NCI-H345 treated with DMSO at 0.1 percent for 48 hours (cell line): Measurements from ENCODE around the gene NFIX.

ENCODE experiments used
- DNase-seq: peaks from one replicate; lab custom pipeline; 2025; ENCODE audit not compliant: unreplicated experiment; lab: John Stamatoyannopoulos, UW

NFIX gene

DNA sequence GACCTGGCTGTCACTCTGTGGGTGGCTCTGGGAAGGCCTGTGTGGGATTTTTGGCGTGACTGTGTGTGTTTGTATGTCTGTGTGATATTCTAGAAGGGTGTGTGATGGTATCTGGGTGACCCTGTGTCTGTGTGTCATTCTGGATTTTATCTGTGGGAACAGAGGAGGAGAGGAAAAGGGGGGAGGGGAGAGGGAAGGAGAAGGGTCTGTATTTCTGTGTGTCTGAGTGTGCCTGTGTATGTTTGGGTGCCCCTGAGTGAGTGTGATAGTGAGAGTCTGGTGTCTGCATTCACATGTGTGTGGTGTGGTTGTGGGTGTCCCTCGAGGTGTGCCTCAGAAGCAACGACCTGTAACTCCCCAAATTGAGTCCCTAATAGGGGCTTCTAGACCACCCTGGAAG lies 8.1 kb upstream of the NFIX start:
- DNase-seq, result no peak

- DNase-seq, result no peak
Observed at GRCh38 chr19:12987781-12988180, 7.5 kb upstream of the NFIX start.

DNA sequence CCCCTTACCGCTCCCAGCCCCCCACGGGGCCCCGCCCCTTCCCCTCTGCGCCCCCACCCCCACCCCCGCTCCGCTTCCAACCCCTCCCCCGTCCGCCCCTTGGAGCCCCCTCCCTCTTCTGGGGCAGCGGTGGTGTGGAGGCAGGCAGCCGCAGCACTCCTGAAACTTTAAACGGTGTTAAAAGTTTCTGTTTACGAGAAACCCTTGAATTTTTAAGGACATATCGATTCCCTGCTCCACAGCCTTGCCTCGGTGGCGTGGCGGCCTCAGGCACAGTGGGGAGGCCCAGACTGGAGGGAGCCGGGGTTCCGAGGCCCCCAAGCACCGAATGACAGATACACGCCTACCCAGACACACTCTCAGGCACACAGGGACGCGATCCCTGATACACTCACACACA lies 4.8 kb upstream of the NFIX start:
- DNase-seq, result no peak

DNA sequence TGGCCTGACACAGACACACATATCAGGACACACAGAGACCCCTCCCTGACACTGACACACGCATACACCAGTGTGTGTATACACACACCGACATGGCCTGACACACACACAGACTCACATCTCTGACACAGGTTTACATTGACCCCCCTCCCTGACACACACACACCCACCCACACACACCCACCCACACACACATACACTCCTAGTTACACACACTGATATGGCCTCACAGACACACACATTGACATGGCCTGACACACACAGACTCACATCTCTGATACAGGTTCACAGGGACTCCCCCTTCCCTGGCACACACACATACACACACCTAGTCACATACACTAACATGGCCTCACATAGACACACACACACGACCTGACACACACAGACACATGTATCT lies 4.4 kb upstream of the NFIX start:
- no peak for DNase-seq

DNA sequence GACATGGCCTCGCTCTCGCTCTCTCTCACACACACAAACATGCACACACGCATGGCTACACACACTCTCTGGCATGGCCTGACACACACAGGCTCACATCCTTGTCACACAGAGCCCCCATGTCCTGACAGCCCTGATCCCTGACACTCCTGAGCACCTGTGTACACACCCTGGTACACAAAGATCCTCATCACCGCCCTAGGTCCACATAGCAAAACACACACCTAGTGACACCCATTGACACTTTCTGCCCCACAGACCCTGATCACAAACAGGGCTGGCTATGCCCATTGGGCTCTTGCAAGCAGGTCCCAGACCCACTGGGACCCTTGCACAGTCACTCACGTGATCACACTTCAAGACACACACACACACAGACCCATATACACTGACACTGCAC lies 4.0 kb upstream of the NFIX start:
- DNase-seq, result no peak

GRCh38 chr19:12992729-12993128 lies 2.5 kb upstream of the NFIX start:
- no peak for DNase-seq

- no peak for DNase-seq
Observed at GRCh38 chr19:12993562-12993961, 1.7 kb upstream of the NFIX start.

DNA sequence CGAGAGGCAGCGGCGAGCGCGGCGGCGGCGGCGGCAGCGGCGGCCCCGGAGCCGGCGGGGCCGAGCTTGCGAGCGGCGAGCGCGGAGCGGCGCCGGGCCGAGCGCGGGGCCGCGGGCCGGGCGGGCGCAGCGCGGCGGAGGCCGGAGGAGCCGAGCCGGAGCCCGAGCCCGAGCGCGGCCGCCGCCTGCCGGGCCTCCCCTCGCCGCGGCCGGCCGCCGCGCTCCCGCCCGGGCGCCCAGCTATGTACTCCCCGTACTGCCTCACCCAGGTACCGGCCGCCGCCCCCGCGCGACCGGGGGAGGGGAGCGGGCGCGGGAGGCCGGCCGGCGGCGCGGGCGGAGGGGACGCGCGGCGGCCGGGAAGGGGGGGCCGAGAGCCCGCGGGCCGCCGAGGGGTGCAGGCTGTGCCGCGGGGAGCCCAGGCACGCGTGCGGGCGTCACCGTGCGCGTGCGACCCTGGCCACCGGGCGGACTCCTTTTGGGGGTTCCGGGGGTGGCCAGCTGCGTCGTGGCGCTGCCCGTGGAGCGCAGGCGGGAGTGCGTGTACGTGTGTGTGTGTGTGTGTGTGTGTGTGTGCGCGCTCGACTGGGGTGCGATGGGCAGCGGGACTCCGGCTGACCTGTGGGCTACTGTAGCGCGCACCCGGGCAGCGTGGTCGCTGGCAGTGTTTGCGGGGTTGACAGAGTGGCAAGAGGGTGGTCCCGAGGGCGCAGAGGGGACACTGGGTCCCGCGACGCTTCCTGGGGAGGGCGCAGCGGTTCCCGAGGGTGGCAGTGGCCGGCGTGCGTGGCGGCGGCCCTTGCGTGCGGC lies 526 bp downstream of the NFIX start:
- no peak for DNase-seq

- DNase-seq, result no peak
Observed at GRCh38 chr19:12996406-12997094, 1.3 kb downstream of the NFIX start.

DNA sequence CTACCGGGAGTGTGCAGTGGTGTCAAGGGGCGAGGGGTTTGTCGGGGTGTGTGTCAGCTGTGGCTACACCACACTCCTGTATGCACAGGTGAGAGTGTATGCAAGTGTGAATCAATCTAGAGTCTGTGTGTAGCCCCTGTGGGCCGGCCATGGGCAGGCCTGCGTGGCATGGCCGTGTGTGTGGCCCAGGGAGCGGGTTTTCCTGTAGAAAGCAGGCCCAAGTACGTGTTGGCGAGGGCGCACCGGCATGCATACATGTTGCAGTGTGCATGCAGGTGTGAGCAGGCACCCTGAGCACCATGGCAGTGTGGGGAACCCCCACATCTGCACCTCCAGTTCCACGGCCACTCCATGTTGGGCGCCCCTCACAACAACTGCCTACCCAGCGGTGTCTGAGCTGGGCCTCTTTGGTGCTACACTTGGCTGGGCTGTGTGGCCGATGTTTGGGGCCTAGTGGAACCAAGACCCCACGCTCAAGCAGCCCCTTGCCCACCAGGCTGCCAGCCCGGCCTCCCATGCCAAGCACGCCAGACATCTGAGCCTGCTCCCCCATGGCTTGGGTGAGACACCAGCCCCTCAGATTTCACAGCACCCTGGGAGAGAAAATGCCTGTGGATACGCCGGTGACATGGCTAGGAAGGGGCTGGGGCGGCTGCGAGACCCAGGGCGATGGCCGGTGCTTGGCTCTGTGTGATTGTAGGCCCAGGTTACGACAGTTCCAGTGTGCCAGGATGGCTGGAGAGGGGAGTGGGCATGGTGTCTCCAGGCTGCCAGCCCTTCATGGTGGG lies 2.1 kb downstream of the NFIX start:
- no peak for DNase-seq

GRCh38 chr19:12997967-12998940 lies 3.0 kb downstream of the NFIX start:
- DNase-seq, result no peak

GRCh38 chr19:13001166-13001501 lies 5.9 kb downstream of the NFIX start:
- no peak for DNase-seq

DNA sequence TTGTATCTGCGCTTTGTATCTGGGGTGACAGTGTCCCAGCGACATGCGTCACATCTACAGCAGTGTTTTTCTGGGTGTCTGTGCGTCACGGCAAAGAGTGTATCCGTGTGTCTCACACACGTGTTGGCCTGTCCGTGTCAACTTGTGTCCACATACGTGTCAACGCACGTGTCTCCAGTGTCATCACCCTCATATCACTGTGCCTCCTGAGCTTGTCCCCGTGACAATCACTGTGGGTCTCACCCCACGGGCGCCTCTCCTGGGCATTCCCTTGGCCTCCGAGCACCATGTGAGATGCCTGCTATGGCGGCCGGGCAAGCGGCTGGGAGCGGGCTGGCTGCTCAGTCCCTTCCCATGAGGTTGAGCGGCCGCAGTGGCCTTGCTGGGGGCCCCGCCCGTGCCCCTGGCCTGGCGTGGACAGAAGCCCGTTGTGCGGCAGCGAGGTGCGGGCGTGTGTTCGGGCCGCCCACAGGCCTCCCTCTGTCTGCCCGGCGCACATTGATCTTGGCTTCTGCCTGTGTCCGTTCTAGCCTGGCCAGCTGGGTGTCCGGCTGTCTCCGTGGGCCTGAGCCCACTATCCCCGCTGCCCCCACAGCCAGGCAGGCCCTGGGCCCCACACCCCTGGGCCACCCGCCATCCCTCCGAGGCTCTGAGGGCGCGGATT lies 6.4 kb downstream of the NFIX start:
- DNase-seq, result no peak

GRCh38 chr19:13002166-13002898 lies 7.1 kb downstream of the NFIX start:
- no peak for DNase-seq

DNA sequence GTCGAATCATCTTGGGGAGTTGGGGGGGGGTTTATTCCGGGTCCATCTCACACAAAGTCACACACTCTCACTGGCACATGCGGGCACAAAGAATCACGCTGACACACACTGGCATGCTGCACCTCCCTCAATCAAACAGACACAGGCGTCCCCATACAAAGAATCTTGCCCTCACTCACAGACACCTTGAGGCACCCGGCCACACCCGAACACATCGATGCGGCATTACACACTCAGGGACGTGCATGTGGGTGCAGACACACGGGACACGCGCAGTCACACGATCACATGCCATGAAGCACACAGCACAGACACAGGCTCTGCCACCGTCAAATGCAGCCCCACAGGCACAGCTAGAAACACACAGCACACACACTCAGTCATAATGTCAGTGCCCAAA lies 7.8 kb downstream of the NFIX start:
- no peak for DNase-seq

DNA sequence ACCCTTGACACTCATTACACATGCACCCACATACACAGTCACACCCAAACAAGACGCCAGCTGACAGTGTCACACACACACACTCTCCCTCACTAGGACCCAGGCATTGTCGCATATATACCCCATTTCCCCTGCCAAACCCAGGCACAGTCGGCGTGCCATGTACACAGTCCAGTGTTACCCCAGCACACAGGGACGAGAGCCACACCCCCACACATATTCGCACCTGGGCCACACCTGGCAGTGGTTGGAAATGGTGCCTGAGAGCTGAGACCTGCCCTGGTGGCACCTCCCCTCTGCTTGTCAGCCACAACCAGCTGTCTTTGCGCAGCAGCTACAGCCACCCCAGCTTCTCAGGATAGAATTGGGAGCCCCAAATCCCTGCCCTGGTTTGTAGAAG lies 9.0 kb downstream of the NFIX start:
- no peak for DNase-seq

GRCh38 chr19:13005253-13005652 lies 10.0 kb downstream of the NFIX start:
- no peak for DNase-seq

GRCh38 chr19:13005861-13006370 lies 10.6 kb downstream of the NFIX start:
- no peak for DNase-seq
